GM10266 (cell line): Measurements from ENCODE around the gene TEX48.

Source experiments
- DNase-seq: peaks from one replicate; pipeline ENCODE4 v3.0.0; 2012; ENCODE audit errors: extremely low spot score
- TF ChIP-seq, protein P1 (sequence below): IDR thresholded peaks from 2 replicates; pipeline ENCODE4 v1.5.1; 2012; ENCODE audit warnings: mild to moderate bottlenecking, low read depth; ENCODE audit not compliant: control insufficient read depth, insufficient read depth; ENCODE audit errors: missing control alignments

TEX48 gene

GRCh38 chr9:114624677-114625076 lies 57.3 kb downstream of the TEX48 start:
- TF ChIP-seq, protein P1, sequence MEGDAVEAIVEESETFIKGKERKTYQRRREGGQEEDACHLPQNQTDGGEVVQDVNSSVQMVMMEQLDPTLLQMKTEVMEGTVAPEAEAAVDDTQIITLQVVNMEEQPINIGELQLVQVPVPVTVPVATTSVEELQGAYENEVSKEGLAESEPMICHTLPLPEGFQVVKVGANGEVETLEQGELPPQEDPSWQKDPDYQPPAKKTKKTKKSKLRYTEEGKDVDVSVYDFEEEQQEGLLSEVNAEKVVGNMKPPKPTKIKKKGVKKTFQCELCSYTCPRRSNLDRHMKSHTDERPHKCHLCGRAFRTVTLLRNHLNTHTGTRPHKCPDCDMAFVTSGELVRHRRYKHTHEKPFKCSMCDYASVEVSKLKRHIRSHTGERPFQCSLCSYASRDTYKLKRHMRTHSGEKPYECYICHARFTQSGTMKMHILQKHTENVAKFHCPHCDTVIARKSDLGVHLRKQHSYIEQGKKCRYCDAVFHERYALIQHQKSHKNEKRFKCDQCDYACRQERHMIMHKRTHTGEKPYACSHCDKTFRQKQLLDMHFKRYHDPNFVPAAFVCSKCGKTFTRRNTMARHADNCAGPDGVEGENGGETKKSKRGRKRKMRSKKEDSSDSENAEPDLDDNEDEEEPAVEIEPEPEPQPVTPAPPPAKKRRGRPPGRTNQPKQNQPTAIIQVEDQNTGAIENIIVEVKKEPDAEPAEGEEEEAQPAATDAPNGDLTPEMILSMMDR, result no peak
- no peak for DNase-seq

DNA sequence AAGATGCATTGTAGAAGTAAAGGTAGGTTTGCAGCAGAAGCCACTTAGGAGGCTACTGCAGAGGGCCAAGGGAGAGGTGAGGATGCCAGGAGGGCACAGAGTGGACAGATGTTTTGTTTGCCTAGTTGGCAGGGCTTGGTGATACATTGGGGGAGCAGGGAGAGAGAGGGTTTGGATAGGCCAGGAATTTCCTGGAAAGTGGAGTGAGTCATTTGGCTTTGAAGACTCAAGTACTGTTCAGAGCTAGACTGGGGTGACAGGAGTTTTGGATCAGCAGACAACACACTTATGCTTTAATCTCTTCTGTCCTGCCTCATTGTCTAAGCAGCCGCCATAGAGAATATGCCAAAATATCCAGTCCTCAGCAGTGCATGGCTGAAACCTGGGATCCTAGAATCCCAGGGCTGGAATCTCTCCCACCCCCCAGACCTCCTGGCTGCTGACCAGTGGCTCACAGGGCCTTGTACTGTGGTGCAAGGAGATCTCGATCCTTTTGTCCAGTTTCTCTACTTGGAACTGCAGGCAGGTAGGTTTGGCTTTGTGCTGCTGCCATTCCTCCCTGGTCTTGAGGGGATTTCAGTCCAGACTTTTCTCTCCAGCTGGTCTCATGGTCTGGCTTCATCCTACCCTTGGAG lies 59.9 kb downstream of the TEX48 start:
- DNase-seq, result no peak
- TF ChIP-seq, protein P1, result no peak

- DNase-seq, result no peak
- TF ChIP-seq, protein P1, result no peak
Measured at GRCh38 chr9:114621561-114621960, 60.4 kb downstream of the TEX48 start.

DNA sequence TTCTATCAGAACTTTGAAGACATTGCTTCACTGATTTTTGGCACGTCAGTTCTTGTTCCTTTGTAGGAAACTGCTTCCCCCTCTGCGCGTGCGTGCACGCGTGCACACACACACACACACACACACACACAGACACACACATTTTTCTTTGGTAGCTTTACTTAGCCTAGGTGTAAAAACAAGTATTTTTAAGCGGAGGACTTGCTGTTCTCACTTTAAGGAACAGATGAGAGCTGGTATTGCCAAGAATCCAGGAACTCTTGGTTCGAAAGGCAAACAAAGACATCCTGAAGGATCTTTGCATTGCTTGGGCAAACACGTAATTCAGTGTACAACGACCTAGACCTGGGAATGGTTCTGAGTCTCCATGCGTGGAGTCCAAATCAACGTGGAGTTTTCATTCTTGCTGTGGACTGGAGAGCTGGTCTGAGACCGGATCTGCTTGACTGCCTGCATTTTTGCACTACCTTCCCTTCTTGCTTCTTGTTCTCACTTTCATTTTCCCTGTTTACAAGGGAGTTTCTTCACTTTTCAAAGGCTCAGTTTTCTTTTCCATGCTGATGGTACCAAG lies 62.7 kb downstream of the TEX48 start:
- peak; percentile 32 for DNase-seq
- TF ChIP-seq, protein P1, result no peak

DNA sequence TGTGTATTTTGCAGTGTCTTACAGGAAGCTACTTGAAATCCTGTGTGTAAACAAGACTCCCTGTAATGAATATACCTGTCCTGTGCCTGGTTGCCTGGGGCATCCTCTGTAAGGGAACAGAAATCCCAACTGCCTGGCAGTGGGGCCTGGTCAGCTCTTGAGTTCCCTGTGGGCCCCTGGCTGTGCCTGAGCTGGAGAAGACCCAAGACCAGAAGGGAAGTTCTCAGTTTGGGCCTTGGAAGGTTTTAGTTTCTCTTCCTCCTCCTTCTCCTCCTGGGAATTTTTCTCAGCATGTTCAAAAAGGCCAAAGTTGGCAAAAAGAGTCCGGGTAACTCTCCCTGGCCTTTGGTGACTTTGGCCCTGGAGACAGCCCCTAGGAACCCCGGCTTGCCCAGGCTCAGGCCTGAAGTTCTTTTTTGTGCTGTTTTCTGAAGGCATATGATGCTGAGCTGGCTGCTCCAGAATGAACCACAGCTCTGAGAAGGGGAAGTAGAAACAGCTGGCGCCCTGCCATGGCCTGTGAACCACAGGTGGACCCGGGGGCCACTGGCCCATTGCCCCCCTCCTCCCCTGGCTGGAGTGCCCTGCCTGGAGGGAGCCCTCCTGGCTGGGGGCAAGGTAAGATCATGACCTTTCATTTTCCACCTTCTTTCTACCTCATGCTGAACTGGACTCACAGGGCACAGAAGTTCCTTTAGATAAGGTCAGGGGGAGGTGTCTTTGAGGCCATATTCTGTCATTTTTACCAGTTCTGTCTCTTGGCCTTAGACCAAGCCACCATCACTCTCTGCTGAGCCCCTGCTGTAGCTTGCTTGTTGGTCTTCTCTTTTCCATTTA lies 65.1 kb downstream of the TEX48 start:
- TF ChIP-seq, protein P1, result no peak
- peak; percentile 57 for DNase-seq
